NK-92 (cell line): ENCODE data around the gene PLXDC1.

Experiments
- DNase-seq: peaks from one replicate; lab custom pipeline; 2025; ENCODE audit not compliant: unreplicated experiment; lab: John Stamatoyannopoulos, UW

Gene PLXDC1

DNA sequence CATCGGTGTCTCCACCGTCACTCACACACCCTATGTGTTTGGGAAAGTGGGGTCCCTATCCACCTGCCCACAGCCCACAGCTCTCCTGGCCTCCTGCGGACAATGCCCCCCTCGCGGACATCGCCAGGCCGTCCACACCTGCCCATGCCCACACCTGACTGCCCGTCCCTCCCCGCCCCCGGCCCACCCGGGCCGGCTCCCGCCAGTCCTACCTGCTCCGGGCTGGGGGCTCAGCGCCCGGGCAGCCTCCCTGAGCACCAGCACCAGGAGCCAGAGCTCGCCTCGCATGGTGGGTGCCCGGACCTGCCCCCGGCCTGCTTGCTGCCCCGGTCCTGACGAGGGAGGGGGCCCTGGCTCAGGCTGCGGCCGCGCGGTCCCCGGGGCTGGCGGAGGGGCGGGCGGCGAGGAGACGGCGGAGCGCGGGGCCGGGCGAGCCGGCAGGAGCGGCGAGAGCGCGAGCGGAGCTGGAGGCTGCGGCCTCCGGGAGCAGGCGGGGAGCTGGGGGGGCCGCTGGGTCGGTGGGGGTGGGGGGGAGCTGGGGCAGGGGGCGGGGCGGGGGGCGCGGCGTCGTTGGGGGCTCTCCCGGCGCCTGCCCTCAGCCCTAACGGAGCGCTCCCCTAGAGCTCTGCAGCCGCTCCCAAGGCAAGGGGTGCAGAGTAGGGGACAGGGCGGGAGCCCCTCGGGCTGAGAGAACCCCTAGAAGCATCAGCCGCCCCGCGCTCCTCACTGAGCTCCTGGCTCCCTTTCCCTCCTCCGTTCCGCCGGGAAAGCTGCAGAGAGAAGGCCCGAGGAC lies at the start of gene PLXDC1:
PLXDC1 (minus strand) TSS at position 488 of the 793 bp plus-strand sequence; CDS start at position 288, 200 bp downstream.
- no peak for DNase-seq

DNA sequence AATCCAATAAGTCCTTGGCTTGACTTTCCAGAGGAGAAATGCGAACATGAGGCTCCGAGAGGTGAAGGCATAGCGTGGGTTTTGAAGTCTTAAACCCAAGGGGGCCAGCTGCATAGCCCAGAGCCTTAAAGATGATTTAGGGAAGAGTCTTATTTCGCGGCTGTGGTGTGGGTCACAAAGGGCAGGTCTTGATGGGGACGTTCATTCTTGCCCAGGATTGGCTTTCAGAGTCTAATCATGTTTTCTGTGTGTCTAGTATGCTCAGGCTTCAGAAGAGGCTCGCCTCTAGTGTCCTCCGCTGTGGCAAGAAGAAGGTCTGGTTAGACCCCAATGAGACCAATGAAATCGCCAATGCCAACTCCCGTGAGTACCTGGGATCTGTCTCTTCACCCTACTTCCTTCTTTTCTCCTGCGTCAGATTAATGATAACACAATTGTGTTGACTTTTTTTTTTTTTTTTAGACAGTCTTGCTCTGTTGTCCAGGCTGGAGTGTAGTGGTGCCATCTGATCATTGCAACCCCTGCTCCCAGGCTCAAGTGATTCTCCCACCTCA lies 49.6 kb upstream of the PLXDC1 start:
- no peak for DNase-seq

GRCh38 chr17:39200070-39200879 lies 48.8 kb upstream of the PLXDC1 start, which contains the start of gene RPL19:
Gene RPL19 (plus strand): TSS chr17:39200283. CDS start chr17:39200345, 62 bp downstream.
- no peak for DNase-seq

- peak; percentile 16 for DNase-seq
These were observed 48.3 kb upstream of the PLXDC1 start for GRCh38 chr17:39199820-39200069.

GRCh38 chr17:39198186-39198566 lies 46.7 kb upstream of the PLXDC1 start:
- DNase-seq, result no peak

DNA sequence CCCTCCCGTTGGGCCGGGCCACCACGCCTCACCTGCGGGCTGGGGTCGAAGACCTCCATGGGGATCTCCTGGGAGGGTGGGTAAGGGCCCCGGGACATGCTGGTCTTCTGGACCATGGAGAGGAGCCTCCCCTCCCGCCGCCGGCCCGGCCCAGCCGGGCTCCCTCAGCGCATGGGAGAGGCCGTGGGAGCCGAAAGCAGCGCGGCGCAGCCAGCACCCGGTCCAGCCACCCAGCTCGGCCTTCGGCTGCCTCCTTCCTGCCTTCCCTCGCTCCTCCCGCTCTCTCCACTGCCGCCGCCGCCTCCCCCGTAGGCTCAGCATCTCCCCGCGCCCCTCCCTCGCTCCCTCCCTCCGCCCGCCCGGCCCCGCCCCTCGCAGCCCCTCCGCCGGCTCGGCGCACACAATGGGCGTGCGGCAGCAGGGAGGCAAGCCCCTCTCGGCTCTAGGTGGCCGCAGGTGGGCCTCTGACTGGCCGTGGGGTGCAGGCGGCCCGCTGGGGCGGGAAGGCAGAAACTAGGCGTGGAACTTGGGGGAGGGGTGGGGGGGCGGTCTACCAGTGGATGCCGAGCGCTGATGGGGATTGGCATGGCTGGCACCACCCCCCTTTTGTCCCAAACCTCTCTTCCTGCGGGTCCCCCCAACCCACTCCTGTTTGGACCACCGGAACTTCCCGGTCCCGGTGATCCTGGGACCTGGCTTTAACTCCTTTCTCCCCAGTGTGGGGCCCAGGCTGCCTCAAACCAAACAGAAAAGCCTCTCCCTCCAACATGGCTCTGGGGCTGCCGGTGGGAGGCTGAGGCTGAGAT lies 46.1 kb upstream of the PLXDC1 start, which contains the start of gene CACNB1:
CACNB1 (minus strand) TSS at position 290 of the 806 bp plus-strand sequence; CDS start at position 116, 174 bp downstream.
- no peak for DNase-seq

- DNase-seq, result no peak
These were observed 45.4 kb upstream of the PLXDC1 start for GRCh38 chr17:39196808-39197291.

GRCh38 chr17:39196241-39196807 lies 44.9 kb upstream of the PLXDC1 start:
- no peak for DNase-seq

DNA sequence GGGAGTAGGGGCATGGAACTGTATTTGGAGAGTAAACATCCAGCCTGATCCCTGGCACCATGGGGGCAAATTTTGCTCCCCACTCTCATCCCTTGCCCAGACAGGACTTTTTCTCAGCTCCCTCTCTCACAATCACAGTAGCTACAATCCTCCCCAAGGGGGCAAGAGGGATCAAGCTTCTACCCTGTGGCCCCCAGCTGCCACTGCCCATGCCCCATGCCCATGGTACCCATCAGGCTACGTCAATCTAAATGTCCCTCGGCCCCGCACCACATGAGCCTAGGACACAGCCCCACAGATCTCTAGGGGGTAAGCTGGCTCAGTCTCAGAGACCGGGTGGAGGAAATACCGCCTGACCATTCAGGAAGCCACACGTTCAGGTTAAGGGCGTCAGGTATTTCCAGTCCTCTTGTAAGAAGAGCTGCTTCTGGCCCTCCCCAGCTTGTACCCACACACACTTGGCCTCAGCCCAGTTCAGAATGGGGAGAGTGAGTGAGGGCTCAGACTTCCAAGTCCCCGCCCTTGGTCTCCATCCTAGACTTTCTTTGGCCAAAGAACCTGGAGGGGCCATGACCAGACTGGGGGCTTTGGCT lies 44.2 kb upstream of the PLXDC1 start:
- no peak for DNase-seq

DNA sequence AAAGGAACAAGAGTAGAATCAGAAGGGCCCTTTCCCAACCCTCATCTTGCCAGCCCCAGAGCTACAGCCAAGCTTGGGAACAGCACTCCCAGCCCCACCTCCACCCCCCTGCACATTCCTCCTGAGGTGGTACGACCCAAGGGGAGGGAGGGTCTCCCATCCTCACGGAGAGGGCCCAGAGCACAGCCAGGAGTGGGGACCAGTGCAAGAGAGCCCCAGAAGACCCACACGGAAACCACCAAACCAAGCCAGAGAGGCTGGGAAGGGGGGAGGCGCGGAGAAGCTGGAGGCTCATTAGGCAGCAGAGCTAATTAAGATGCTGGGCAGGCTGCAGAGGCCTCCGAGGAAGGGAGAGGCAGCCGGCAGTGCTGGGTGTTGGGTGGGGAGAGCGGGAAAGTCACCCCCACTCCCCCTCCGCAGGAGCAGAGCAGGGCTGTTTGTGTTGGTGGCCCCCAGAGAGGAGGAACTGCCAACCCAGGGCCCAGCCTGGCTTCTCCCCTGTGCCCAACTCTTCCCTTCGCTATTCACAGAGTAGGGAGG lies 43.6 kb upstream of the PLXDC1 start:
- no peak for DNase-seq

GRCh38 chr17:39194089-39194984 lies 42.9 kb upstream of the PLXDC1 start:
- no peak for DNase-seq

- no peak for DNase-seq
These were observed 41.9 kb upstream of the PLXDC1 start for GRCh38 chr17:39193346-39193745.

DNA sequence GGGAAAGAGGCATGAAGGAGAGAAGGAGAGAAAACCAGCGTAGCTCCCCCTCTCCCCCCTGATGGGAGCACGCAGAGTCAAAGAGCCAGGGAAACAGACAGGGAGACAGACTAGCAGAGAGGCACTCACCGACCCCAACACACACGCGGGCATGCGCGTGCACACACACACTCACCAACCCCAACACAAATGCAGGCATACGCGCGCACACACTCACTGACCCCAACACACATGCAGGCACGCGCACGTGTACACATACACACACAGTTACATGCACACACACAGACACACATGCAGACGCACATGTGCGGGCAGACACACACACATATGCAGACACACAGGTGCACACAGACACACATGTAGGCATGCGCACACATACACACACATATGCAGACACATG lies 41.5 kb upstream of the PLXDC1 start:
- DNase-seq, result no peak

GRCh38 chr17:39191750-39192510 lies 40.5 kb upstream of the PLXDC1 start:
- no peak for DNase-seq

DNA sequence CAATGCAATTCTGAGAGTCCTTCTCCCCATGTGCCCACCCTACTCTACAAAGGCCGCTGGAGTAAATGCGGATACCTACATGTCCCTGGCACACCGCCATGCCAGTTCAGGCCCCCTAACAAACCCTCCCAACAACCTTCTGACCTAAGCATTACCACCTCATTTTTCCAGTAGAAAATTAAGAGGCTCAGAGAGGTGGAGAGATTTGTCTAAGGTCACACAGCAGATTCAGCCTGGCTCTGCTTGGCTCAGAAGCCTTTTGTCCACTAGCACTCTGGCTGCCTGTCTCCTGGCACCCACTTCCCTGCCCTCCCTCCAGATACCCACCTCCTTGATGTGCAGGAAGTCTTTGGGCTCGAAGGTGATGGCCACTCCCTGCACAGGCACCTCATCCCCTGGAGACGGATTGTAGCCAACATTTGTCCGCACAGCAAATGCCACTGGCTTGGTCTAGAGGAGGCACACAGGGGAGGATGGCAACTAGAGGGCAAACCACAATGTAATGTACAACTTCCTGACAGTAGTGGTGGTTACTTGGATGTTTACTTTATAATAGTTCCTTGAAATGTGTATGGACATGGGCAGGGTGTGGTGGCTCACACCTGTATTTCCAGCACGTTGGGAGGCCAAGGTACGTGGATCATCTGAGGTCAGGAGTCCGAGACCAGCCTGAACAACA lies 35.9 kb upstream of the PLXDC1 start:
- no peak for DNase-seq

DNA sequence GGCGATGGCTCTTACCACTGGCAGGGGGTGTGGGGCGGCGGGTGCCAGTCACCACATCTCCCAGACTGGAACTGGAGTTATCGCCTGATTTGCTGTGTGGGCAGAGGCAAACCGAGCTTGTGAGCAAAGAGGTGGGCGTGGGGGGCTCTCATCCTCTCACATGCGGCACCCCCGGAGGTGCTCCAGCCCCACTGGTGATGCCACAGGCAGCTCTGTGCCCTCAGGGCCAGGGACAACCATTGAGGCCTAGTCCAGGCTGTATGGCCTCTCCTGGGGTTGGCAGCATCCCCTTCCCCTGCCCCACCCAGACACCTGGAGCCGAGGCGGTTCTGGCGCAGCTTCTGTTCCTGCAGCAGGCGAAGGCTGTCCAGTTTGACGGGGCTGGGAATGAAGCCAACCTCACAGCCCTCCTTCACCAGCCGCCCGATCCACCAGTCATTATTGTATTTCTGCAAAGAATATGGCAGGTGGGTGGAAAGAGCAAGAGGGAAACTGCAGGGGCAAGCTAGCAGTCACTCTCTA lies 35.1 kb upstream of the PLXDC1 start:
- no peak for DNase-seq

DNA sequence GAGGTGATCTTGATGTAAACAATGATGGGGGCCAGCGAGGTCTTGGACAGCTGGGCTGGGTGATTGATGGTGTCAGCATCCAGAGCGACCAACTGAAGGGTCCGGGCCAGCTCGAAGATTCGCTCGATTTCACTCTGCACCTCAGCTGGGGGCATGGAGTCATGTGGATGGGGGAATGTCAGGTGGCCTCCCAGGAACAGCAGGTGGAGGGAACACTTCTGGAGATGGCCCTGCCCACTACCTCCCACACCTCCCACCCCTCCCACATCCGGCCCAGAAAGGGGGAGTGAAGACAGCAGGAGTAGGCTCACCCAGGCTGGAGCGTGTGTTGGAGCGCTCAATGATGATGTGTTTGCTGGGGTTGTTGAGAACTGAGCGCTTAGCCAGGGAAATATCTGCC lies 32.3 kb upstream of the PLXDC1 start:
- no peak for DNase-seq
